Kidney tubule cell (primary cell): ENCODE data around the gene PRPF6.
"Not testable (repeated sequence)": the region's sequence is repeated elsewhere in the genome, so short reads cannot be mapped to it uniquely, and the experiment has no call there.

Experiments
- DNase-seq: peaks from one replicate; pipeline ENCODE4 v3.0.0-alpha.2; 2018; ENCODE audit warnings: low spot score

Gene PRPF6

DNA sequence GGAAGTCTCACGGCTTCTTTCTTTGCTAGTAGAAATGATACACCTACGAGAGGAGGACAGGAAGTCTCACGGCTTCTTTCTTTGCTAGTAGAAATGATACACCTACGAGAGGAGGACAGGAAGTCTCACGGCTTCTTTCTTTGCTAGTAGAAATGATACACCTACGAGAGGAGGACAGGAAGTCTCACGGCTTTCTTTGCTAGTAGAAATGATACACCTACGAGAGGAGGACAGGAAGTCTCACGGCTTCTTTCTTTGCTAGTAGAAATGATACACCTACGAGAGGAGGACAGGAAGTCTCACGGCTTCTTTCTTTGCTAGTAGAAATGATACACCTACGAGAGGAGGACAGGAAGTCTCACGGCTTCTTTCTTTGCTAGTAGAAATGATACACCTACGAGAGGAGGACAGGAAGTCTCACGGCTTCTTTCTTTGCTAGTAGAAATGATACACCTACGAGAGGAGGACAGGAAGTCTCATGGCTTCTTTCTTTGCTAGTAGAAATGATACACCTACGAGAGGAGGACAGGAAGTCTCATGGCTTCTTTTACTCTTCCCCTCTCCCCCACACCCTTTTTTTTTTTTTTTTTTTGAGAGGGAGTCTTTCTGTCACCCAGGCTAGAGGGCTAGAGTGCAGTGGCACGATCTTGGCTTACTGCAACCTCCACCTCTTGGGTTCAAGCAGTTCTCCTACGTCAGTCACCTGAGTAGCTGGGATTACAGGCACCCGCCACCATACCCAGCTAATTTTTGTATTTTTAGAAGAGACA, 31.6 kb downstream of the PRPF6 start:
- DNase-seq, result not testable (repeated sequence)

DNA sequence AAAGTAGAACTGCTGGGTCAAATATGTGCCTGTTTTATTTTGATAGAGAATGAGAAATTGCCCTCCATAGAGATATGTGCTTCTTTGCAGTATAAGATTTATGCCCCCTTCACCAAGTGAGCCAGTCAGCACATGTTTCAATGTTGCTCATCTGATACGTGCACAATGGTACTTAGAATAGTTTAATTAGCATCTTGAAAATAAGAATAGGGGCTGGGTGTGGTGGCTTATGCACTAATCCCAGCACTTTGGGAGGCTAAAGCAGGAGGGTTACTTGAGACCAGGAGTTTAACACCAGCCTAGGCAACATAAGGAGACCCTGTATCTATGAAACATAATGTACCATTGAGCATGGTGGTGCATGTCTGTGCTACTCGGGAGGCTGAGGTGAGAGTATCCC, 34.7 kb downstream of the PRPF6 start:
- DNase-seq, result no peak

DNA sequence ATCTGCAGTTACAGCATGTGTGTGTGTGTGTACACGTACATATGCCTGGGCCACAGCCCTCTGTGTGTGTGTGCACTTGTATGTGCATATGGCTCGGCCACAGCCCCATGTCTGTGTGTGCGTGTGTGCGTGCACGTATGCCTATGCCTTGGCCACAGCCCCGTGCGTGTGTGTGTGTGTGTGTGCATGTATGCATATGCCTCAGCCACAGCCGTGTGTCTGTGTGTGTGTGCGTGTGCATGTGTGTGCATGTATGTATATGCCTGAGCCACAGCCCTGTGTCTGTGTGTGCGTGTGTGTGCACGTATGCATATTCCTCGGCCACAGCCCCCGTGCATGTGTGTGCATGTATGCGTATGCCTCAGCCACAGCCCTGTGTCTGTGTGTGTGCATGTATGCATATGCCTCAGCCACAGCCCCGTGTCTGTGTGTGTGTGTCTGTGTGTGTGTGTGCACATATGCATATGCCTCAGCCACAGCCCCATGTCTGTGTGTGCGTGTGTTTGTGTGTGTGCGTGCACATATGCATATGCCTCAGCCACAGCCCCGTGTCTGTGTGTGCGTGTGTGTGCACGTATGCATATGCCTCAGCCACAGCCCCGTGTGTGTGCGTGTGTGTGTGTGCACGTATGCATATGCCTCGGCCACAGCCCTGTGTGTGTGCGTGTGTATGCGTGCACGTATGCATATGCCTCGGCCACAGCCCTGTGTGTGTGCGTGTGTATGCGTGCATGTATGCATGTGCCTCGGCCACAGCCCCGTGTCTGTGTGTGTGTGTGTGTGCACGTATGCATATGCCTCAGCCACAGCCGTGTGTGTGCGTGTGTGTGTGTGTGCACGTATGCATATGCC, 40.4 kb downstream of the PRPF6 start:
- no peak for DNase-seq

DNA sequence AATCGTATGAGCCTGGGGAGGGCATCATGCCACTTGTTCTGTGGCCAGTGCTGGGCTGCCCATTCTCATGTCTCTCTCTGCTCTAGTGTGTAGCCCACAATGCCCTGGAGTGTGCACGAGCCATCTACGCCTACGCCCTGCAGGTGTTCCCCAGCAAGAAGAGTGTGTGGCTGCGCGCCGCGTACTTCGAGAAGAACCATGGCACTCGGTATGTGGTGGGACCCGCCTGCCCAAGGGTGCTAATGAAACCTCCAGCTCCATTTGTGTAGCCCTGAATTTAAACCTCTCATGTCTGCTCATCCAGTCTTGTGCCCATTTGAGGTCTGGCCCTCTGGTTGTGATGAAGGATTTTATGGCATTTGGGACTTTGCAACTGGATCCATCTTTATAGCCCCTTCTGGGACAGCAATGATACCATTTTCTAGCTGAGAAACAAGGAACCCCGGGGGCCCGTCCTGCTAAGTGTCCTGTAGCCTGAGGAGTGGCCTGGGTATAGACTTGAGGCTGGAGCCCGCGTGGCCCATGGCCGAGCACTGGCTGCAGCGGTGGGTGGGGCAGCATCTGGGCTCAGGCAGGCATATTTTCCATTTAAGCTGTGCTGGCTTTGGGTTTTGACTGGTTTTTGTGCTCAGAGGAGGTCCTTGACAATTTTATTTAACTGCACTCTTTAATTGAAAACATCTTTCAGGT, 41.9 kb downstream of the PRPF6 start:
- no peak for DNase-seq

DNA sequence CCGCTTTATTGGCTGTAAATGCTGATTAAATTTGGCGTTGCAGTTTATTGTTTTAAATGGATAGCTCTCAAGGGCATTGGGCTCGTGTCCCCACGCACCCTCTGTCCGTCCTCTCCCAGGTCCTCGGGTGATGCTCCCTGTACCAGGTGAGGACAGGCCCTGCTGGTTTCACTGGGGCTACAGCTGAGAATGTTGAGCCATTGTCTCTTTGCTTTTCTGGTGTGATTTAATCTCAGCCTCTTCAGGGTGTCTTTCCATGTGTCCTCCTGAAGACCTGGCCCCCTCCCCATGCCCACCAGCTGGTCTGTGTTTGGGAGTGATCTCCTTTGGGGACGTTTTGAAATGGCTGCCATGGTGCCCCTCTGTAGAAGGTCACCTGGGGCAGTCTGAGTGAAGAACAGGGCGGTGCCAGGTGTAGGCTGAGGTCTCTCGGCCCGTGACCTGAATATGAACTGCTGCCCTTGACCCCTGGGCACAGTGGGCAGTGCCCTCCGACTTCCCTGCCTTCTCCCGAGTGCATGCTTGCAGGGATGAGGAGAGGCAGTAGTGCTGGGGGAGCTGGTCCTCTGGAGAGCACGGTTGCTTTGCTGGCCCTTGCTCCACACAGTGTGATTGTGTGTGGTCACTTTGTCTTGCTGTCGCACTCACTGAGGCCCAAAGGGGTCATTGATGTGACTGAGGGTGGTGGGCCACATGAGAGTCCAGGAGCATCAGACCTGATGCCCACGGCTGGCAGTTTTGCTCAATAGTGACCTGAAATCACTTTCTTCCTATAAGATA, 42.6 kb downstream of the PRPF6 start:
- no peak for DNase-seq

DNA sequence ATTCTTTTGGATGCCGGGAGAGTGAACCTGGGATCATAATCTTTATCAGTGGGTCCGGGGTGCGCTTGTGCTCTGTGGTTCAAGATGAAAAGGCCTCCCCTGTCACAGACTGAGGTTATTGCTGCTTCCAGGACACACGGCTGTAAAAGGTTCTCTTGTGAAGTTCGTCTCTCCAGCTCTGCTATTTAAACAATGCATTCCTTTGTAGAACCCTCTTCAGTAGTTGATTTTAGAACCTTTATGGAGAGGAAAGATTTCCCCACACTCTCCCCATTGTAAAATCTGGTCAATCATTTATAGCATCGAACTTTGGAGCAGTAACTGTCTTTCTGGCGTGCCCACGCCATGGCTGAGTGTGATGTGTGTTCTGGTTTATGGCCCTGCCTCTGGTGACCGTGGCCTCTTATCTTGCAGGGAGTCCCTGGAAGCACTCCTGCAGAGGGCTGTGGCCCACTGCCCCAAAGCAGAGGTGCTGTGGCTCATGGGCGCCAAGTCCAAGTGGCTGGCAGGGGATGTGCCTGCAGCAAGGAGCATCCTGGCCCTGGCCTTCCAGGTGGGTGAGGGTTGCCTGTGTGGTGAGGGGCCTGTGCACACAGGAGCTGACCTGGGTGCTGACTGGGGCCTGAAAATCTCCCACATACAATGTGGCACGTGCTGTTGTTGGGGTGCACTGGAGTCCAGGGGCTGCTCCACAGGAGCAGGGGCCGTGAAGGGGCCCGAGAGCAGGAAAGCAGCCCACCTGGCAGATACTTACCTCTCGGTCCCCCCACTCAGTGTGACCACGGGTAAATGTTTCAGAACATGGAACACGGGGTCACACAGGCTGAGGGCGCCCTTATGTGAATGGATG, 43.4 kb downstream of the PRPF6 start:
- no peak for DNase-seq

DNA sequence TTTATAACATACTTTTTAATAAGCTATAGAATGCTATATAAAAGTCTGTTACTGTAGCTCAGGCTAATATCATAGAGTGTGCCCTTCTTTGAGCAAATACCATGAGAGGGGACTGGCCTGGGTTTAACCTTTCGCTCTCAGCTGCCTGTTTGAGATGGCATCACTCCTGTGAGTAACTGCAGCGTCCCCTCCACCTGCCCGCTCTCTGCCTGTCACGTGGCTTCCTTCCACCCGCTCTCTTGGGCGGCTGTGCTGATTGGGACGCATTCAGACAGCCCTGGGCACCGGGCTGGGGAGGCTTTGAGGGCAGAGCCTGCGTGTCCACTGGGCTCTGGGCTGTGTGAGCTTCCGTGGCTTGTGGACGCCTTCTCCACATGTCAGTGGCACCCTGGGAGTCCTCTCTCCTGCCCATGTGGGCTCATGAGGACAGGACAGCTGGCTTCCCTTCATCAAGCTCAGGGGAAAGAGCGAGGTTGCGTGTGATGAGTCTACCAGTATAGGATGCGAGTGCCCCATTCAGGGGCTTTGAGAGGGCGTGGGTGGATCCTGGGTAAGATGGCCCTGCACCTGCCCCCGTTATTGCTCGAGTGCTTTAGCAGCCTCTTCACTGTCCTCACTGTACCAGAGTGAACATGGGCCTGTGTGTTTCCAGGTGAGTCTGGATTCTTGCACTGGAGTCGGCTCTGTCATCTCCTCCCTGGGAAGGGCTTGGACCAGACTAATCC, 44.3 kb downstream of the PRPF6 start:
- no peak for DNase-seq

DNA sequence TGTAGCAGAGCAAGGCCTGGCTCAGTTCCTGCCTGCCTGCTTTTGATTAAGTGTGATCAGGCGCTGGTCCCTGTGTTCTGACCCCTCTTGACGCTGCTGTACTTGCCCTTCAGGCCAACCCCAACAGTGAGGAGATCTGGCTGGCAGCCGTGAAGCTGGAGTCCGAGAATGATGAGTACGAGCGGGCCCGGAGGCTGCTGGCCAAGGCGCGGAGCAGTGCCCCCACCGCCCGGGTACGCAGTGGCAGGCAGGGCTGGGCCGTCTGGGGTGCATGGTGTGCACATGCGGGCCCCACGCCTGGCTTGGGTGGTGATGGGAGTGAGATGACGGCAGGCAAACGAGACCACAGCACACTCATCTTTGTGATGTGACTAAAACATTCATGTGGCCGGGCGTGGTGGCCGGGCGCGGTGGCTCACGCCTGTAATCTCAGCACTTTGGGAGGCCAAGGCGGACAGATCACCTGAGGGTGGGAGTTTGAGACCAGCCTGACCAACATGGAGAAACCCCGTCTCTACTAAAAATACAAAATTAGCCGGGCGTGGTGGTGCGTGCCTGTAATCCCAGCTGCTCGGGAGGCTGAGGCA, 45.0 kb downstream of the PRPF6 start:
- no peak for DNase-seq

DNA sequence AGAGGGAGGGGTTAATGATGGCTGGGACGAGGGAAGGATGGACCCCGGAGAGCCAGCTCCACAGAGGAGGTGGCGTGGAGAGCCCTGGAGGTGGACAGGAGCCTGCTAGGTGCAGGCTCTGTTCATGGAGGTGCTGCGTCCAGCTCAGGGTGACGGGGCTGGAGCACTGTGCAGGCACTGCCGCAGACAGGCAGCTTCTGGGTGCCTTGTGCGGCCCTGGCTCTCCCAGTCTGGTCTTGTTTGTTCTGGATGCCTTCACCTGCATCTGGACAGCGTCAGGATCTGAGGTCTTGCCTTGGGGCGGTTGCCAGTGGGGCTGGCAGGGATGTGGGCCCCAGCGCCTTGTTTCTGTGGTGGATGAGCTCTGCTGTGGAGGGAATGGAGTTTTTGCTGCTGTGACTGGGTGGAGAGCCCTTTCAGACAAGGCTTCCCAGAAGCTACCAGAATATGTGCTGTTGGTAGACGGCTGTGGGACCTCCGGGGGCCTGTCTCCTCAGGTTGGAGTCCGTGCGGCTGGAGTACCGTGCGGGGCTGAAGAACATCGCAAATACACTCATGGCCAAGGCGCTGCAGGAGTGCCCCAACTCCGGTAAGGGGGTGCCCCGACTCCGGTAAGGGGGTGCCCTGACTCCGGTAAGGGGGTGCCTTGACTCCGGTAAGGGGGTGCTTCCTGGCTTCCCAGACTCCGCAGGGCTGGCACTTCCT, 47.2 kb downstream of the PRPF6 start:
- no peak for DNase-seq

DNA sequence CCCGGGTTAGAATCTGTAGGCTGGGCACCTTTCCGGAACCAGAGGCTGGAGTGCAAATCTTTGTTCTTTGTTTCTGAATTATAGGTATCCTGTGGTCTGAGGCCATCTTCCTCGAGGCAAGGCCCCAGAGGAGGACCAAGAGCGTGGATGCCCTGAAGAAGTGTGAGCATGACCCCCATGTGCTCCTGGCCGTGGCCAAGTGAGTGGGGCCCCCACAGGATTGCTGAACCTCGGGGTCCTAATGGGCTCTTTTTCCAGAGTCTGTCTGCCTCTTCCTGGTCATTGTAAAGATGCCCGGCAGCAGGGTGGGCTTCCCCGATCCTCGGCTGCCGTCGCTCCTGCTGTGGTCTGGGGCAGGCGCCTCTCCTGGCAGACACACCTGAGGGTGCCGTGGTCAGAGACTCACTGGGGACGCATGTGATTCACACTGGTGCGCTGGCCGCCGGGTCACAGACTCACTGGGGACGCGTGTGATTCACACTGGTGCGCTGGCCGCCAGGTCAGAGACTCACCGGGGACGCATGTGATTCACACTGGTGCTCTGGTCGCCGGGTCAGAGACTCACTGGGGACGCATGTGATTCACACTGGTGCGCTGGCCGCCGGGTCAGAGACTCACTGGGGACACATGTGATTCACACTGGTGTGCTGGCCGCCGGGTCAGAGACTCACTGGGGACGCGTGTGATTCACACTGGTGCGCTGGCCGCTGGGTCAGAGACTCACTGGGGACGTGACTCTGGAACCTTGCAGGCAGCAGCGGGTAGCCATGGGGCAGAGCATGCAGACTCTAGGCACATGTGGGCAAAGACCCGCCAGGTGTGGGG, 48.6 kb downstream of the PRPF6 start:
- no peak for DNase-seq

DNA sequence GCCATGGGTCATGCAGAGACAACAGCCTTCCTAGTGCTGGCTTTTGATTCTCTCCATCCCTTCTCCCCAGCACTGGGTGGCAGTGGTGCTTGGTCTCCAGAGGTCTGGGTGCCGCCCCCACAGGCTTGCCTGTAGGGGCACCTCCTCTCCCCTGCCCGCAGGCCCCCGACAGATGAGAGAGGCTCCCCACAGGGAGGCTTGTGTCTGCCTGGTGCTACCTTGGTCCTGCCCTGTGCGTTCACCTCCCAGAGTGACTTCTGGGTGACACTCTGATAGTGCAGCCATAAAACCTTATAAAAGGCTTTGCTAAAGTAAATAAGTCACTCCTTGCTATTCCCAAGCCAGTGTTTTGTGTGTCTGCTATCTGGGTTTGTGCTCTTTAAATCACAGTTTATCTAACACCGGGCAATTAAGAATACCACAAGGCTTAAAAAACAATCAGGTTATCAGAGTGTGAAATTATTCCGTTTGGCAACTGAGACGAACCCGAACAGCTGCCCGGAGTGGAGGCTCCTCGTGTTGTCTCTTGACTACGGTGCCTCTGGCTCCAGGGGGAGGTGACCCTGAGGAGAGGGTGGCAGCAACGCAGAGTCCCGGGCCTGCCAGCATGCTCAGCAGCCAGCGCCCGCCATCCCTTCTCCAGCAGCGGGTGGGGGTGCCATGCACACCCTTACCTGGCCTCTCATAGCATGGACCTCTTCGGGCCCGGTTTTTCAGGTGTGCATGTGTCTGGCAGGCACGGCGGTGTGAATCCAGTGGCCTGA, 49.6 kb downstream of the PRPF6 start:
- no peak for DNase-seq

DNA sequence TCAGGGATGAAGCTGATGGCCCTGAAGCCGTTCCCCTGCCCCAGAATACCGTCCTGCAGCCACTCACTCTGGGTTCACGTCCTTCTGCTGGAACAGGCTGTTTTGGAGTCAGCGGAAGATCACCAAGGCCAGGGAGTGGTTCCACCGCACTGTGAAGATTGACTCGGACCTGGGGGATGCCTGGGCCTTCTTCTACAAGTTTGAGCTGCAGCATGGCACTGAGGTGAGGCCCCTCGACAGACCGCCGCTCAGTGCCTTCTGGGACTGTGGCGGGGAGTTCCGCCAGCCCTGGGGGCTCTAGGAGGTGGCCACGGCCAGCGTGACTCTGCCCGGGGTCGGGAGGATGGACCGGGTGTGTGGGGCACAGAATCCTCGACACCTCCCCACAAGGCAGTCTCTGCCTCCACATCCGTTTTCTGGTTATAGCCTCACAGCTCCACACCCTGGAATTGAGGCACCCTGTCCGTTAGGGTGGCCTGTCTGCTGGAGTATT, 50.9 kb downstream of the PRPF6 start:
- no peak for DNase-seq

DNA sequence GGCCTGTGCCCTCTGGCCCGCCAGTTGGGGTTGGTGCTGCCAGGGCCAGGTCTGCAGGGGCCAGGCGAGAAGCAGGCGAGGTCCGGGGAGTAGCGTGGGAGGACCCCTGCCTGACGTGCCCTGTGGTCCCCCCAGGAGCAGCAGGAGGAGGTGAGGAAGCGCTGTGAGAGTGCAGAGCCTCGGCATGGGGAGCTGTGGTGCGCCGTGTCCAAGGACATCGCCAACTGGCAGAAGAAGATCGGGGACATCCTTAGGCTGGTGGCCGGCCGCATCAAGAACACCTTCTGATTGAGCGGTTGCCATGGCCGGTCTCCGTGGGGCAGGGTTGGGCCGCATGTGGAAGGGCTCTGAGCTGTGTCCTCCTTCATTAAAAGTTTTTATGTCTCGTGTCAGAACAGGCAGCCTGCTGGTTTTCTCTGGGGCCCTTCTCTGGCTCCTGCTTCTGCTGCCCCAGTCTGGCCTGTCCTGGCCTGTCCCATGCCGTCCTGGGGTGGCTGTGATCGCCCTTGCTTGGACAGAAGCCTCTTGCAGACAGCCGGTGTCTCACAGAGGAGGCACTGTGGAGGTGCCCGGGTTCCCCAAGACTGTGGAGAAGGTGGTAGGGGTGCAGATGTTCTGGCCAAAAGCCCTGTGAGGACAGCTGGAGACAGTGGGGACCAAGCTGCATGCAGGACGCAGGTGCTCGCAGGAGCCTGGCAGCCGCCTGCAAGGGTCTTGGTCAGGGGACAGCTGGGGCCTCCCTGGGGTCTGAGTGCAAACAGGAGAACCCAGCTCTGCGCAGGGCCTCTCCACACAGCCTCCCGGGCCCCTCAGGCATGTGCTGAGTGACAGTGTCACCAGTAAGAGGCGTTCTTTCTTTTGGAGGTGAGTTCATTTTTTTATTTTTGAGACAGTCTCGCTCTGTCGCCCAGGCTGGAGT, 52.0 kb downstream of the PRPF6 start:
- DNase-seq, result no peak

DNA sequence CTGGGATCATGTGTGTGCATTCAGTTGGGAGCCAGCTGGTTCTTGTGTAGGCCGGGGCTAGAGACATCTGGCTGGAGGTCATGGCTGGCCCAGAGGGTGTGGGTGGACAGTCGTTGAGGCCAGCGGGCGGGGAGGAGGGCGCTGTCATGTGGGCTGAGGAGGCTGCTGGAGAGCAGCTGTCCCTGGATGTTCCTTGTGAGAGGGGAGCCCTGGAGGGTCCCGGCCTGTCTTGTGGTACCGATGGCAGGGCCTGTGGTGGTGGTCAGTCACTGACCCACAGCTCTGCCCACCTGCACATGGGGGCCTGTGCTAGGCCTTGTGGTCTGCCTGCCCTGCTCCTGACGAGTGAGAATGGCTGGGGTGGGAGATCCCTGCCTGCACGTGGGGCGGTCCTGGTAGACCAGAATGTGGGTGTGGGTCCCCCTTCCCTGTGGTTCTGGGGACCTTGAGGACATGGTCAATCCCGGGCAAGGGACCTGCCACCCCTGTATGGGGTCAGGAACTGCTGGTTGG, 53.1 kb downstream of the PRPF6 start:
- DNase-seq, result no peak

DNA sequence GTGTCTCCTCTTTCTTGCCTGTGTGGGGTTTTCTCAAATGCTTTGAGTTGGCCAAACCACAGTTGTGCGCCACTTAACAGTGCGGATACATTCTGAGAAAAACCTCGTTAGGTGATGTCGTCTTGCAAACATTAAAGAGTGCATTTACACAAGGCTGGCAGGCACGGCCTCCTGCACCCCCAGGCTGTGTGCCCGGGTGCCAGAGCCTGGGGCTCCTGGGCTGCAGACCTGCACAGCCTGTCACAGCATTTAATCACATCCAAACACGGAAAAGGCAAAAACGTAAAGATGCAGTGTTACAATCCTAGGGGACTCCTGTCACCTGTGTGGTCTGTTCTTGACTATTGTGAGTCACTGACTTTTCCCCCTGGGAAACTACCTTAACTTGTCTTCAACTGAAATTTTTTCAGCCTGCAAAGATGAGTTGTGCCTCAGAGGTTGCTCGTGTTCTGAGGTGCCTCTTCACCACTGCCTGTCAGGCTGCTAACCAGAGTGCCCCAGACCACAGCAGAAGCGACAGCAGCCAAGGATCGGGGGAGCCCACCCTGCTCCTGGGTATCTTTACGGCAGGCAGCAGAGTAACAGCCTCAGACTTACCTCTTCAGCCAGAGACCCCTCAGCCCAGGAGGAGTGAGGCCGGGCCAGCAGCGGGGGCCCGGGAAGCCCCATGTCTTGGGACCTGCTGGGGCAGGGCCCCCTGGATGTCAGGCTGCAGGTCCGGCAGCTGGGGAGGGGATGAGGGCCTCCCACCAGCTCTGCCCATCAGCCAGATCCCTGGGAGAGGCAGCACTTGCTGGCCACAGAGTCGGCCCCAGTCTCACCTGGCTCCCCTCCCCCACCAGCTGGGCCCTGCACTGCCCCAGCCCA, 54.4 kb downstream of the PRPF6 start:
- no peak for DNase-seq
